Parathyroid adenoma (tissue), 2 donors: ENCODE data around the gene WASL.
"Not testable (repeated sequence)": the region's sequence is repeated elsewhere in the genome, so short reads cannot be mapped to it uniquely, and the experiment has no call there.

Experiments
- H2AFZ ChIP-seq: fragments of 300-600 bp; sonication (generic); one replicate; pipeline ENCODE4 v1.7.0; 2017; ENCODE audit warnings: antibody characterized with exemption, mild to moderate bottlenecking
- H3K27ac ChIP-seq: fragments of 300-600 bp; sonication (generic); one replicate; pipeline ENCODE4 v1.7.0; 2017
- H3K27me3 ChIP-seq: fragments of 300-600 bp; sonication (generic); one replicate; pipeline ENCODE4 v1.7.0; 2017; ENCODE audit warnings: low read length; ENCODE audit not compliant: control insufficient read depth, insufficient read depth
- H3K36me3 ChIP-seq: fragments of 300-600 bp; sonication (generic); one replicate; pipeline ENCODE4 v1.7.0; 2017; ENCODE audit warnings: low read length; ENCODE audit not compliant: control insufficient read depth, insufficient read depth
- H3K4me1 ChIP-seq: fragments of 300-600 bp; sonication (generic); one replicate; pipeline ENCODE4 v1.7.0; 2017; ENCODE audit warnings: control low read depth
- H3K4me2 ChIP-seq: fragments of 300-600 bp; sonication (generic); one replicate; pipeline ENCODE4 v1.7.0; 2017; ENCODE audit warnings: low read length
- H3K4me3 ChIP-seq: fragments of 300-600 bp; sonication (generic); one replicate; pipeline ENCODE4 v1.7.0; 2017; ENCODE audit warnings: low read depth, low read length
- H3K79me2 ChIP-seq: fragments of 300-600 bp; sonication (generic); one replicate; pipeline ENCODE4 v1.7.0; 2017; ENCODE audit warnings: control low read depth
- H3K9ac ChIP-seq: fragments of 300-600 bp; sonication (generic); one replicate; pipeline ENCODE4 v1.7.0; 2017; ENCODE audit warnings: mild to moderate bottlenecking
- H3K9me3 ChIP-seq: fragments of 300-600 bp; sonication (generic); one replicate; pipeline ENCODE4 v1.7.0; 2017; ENCODE audit warnings: low read length; ENCODE audit not compliant: control insufficient read depth
- TF ChIP-seq, protein P1 (sequence below): fragments of 300-600 bp; sonication (generic); IDR thresholded peaks from one replicate; pipeline ENCODE4 v1.7.0; 2017; ENCODE audit warnings: antibody characterized with exemption, mild to moderate bottlenecking
- donor health status: primary hyperparathyroidism.

WASL gene

DNA sequence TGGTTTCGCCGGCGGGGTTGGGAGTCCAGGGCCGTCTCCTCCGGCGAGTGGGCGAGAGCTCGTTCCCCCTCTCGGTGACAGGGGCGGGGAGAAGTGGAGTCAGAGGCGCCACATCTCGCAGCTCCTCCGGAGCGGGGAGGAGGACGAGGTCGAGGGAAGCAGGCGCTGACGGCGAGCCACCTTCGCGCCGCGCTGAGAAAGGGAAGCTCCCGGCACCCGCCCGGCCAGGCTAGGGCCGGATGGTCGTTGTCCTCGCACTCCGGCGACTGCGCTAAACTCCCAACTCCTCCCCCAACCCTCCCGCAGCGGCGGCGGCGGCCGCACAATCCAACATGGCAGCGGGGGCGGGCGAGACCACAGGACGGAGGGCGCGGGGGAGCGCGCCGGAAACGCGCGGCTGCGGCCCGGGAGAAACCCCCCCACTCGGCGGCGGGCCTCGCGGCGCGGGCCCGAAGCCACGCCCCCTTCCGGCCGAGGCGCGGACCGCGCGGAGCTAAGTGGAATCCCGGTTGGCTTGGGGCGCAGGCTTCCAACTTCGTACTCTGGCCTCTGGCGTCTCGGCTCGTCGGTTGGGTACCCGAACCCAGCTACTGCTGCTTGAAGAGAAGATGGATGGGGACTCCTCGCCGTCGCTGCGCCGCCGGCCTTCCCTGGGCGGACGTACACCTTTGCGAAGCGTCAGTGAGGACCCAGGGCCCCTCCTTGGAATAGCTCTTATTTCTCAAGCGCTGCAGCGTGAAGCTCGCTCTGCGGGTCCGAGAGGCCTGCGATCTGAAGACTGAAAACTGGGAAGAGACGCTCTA is at the start of gene WASL:
WASL (minus strand) TSS at position 270 of the 803 bp plus-strand sequence; CDS start at position 1, 269 bp downstream.
- H3K4me1 ChIP-seq = peaks cover 17% of the 10 kb centered on the region
- TF ChIP-seq, protein P1, sequence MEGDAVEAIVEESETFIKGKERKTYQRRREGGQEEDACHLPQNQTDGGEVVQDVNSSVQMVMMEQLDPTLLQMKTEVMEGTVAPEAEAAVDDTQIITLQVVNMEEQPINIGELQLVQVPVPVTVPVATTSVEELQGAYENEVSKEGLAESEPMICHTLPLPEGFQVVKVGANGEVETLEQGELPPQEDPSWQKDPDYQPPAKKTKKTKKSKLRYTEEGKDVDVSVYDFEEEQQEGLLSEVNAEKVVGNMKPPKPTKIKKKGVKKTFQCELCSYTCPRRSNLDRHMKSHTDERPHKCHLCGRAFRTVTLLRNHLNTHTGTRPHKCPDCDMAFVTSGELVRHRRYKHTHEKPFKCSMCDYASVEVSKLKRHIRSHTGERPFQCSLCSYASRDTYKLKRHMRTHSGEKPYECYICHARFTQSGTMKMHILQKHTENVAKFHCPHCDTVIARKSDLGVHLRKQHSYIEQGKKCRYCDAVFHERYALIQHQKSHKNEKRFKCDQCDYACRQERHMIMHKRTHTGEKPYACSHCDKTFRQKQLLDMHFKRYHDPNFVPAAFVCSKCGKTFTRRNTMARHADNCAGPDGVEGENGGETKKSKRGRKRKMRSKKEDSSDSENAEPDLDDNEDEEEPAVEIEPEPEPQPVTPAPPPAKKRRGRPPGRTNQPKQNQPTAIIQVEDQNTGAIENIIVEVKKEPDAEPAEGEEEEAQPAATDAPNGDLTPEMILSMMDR = peak; percentile 25

DNA sequence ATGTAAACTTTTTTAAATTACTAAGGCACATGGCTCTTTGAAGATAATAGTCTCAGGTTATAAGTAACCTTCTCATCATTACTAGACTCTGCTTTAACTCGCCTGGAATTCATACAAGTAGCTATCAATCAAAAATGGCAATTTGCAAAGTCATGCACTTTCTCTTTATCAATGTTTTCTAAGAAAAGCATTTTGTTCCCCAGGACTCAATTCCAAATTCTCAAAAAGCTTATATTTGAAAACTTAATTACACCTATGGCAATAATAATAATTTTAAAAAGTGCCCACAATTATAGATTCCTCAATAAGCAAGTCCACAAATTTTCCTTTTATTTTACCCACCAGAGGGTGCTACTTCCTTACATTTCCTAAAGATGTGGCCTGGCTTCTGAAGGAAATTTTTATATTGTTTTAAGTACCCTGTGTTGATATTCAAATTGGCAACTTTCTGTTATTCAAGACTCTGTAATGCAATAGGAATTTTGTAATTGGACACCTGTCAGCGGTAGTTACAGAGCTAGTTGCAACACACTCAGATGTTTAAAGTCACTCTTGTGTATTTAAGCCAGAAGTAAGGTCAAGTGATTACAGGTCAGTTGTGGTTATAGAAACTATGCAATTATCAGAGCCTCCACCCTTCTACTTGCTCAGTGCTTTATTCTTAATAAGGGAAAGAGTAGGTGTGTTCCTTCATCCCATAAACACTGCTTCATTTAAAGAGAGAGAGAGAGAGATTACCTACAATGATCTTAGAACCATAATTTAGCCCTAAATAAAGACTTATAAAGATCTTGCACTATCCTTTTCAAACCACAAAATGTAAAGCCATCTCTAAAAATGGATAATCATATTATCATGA is 49.1 kb upstream of the WASL start:
- Histone ChIP-seq H3K4me1 (no peaks in the 10 kb centered on the region), H2AFZ (peak overlapping the region; percentile 23), H3K27ac (no peak overlapping the region), H3K4me3 (no peak overlapping the region), H3K4me2 (no peak overlapping the region), H3K36me3 (no peaks in the 10 kb centered on the region), H3K9ac (no peak overlapping the region), H3K27me3 (no peaks in the 10 kb centered on the region), H3K9me3 (no peaks in the 10 kb centered on the region), H3K79me2 (no peaks in the 10 kb centered on the region)
- TF ChIP-seq, protein P1 = peak; percentile 61

More for the DNA sequence above, at the start of gene WASL:
- Histone ChIP-seq H3K36me3 (no peaks in the 10 kb centered on the region), H3K79me2 (peaks cover 36% of the 10 kb centered on the region), H3K9ac (peak within 1 kb of the TSS; percentile 95), H3K27ac (peak within 1 kb of the TSS; percentile 97), H3K9me3 (no peaks in the 10 kb centered on the region), H3K27me3 (no peaks in the 10 kb centered on the region), H2AFZ (peak within 1 kb of the TSS; percentile 91), H3K4me2 (peak within 1 kb of the TSS; percentile 90), H3K4me3 (peak within 1 kb of the TSS; percentile 83)

DNA sequence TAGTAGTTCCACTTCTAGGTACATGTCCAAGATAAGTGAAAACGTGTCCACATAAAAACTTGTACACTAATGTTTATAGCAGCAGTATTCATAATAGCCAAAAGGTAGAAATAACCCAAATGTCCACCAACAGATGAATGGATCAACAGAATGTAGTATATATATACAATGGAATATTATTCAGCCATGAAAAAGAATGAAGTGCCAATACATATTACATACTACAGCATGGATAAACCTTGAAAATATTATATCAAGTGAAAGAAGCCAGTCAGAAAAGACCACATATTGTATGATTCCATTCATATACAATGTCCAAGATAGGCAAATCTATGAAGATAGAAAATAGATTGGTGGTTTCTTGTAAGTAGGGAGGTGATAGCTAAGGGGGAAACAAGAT is 47.8 kb upstream of the WASL start:
- Histone ChIP-seq H3K36me3 (no peaks in the 10 kb centered on the region), H3K4me3 (no peak overlapping the region), H3K79me2 (no peaks in the 10 kb centered on the region), H3K27ac (no peak overlapping the region), H3K9ac (no peak overlapping the region), H3K4me1 (no peaks in the 10 kb centered on the region), H3K4me2 (no peak overlapping the region), H3K9me3 (no peaks in the 10 kb centered on the region), H3K27me3 (no peaks in the 10 kb centered on the region), H2AFZ (no peak overlapping the region)
- TF ChIP-seq, protein P1 = no peak

DNA sequence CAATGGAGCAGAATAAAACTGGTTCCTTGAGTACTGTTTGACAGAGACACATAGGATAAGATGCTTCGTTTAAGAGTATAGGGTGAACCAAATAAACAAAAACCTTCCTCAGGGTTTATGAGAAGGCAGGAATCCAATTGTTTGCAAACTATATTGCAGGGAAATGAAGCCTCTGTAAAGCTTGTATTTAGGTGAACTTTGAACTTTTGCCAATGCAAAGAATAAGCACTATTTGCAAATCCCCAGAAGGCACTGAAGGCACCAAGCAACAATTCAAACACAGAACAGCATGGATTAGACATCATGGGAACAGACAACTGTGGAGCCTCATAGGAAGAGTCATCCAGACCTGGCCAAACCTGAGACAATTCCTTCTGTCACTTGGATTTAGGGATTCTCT is 47.1 kb upstream of the WASL start:
- H3K4me3 ChIP-seq = no peak overlapping the region
- no peak overlapping the region for H3K4me2 ChIP-seq
- no peaks in the 10 kb centered on the region for H3K27me3 ChIP-seq
- TF ChIP-seq, protein P1 = no peak
- no peaks in the 10 kb centered on the region for H3K9me3 ChIP-seq
- H2AFZ ChIP-seq = no peak overlapping the region
- no peaks in the 10 kb centered on the region for H3K4me1 ChIP-seq
- no peaks in the 10 kb centered on the region for H3K79me2 ChIP-seq
- H3K9ac ChIP-seq = no peak overlapping the region
- H3K36me3 ChIP-seq = no peaks in the 10 kb centered on the region
- no peak overlapping the region for H3K27ac ChIP-seq

DNA sequence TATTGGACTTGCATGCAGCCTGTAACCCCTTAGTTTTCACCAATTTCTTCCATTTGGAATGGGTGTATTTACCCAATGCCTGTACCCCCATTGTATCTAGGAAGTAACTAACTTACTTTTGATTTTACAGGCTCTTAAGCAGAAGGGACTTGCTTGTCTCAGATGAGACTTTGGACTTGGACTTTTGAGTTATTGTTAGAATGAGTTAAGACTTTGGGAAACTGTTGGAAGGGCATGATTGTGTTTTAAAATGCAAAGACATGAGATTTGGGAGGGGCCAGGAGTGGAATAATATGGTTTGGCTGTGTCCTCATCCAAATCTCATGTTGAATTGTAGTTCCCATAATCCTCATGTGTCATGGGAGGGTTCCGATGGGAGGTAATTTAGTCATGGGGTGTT is 46.3 kb upstream of the WASL start:
- not testable (repeated sequence) for H3K4me2 ChIP-seq, H3K36me3 ChIP-seq, H3K4me3 ChIP-seq, H3K9me3 ChIP-seq, H3K4me1 ChIP-seq, H2AFZ ChIP-seq, H3K27me3 ChIP-seq, H3K27ac ChIP-seq, H3K9ac ChIP-seq, H3K79me2 ChIP-seq
